Astrocyte of the cerebellum (primary cell): ENCODE results near the gene GFRA1.
A peak's percentile ranks its signal among the peaks of the same experiment; 100 is the strongest.

Experiments used
- DNase-seq: peaks from one replicate; pipeline ENCODE4 v3.0.0-alpha.2; 2011; ENCODE audit warnings: low read depth
- H3K4me3 ChIP-seq: 2 replicates; pipeline ENCODE4 v1.5.1; 2011; ENCODE audit warnings: mild to moderate bottlenecking, low read depth, low read length, moderate library complexity
- in situ Hi-C: cut with HindIII; loops from 2 replicates; pipeline ENCODE4 v1.10.0; 2017; ENCODE audit warnings: low sequenced_read_pairs
- TF ChIP-seq, protein P1 (sequence below): IDR thresholded peaks from 2 replicates; pipeline ENCODE4 v1.5.1; 2012; ENCODE audit warnings: low read length, low read depth, moderate library complexity, mild to moderate bottlenecking; ENCODE audit errors: missing control alignments

GFRA1 gene, protein sequence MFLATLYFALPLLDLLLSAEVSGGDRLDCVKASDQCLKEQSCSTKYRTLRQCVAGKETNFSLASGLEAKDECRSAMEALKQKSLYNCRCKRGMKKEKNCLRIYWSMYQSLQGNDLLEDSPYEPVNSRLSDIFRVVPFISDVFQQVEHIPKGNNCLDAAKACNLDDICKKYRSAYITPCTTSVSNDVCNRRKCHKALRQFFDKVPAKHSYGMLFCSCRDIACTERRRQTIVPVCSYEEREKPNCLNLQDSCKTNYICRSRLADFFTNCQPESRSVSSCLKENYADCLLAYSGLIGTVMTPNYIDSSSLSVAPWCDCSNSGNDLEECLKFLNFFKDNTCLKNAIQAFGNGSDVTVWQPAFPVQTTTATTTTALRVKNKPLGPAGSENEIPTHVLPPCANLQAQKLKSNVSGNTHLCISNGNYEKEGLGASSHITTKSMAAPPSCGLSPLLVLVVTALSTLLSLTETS

DNA sequence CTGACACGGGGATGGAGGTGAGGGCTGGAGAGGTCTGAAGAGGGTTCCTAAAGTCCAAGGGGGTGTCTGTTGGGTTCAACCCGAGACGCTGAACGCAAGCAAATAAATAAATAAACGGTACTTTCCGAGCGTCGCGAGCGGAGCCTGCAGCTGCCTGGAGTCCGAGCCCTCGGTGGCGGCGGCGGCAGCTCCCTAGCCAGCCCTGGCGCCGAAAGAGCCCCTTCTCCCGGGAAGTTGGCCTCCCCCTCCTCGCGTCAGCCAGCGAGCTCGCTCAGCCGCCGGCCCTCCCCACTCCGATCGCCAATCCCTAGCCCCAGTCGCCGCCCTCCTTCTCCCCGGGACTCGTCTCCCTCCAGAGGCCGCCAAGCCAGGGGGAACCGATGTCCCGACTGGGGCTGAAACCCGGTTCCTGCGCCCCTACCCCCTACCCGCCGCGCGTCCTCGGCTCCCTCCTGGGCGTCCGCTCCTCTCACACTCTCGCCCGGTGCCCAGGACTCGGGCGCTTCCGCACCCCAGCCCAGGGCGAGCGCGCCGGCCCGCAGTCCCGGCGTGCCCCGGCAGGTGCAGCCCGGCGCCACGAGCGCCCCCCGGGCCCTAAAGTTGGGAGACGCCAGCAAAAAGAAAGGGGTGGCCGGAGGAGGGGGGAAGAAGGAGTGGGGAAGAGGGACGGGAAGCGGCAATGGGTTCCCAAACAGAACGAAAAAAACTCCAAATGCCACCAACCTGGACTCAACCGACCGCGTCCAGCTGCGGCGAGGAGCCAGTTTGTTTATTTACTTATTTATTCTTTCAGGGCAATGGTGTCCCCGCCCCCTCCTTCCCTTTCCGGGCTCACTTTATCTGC, at the start of gene GFRA1:
Gene GFRA1, minus strand, starts transcription at position 767 of the 844 bp plus-strand sequence. CDS start 1,177 bp downstream, outside the sequence.
- peak within 1 kb of the TSS; percentile 65 for H3K4me3 ChIP-seq
- in situ Hi-C loops: no loop called here
- no peak for DNase-seq
- TF ChIP-seq, protein P1, sequence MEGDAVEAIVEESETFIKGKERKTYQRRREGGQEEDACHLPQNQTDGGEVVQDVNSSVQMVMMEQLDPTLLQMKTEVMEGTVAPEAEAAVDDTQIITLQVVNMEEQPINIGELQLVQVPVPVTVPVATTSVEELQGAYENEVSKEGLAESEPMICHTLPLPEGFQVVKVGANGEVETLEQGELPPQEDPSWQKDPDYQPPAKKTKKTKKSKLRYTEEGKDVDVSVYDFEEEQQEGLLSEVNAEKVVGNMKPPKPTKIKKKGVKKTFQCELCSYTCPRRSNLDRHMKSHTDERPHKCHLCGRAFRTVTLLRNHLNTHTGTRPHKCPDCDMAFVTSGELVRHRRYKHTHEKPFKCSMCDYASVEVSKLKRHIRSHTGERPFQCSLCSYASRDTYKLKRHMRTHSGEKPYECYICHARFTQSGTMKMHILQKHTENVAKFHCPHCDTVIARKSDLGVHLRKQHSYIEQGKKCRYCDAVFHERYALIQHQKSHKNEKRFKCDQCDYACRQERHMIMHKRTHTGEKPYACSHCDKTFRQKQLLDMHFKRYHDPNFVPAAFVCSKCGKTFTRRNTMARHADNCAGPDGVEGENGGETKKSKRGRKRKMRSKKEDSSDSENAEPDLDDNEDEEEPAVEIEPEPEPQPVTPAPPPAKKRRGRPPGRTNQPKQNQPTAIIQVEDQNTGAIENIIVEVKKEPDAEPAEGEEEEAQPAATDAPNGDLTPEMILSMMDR: no peak

DNA sequence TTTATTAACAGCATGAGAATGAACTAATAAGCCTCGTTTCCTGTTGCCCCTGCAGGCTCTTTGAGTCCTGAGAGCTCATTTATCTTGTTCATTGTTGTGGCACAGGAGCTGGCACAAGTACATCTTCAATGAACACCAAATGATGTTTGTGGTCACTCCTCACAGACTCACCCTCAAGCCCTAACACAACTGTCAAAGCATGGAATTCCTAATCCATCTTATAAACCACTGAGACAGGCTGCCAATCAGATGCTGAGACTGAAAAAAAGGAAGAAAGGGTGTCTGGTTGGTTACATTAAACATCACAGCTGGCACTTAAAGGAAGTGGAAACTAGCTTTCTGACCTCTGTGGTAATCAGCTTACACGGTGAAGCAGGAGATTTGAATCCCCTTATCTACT, 43.5 kb upstream of the GFRA1 start:
- in situ Hi-C loops: no loop called here
- no peak overlapping the region for H3K4me3 ChIP-seq
- TF ChIP-seq, protein P1: no peak
- DNase-seq: peak; percentile 43

DNA sequence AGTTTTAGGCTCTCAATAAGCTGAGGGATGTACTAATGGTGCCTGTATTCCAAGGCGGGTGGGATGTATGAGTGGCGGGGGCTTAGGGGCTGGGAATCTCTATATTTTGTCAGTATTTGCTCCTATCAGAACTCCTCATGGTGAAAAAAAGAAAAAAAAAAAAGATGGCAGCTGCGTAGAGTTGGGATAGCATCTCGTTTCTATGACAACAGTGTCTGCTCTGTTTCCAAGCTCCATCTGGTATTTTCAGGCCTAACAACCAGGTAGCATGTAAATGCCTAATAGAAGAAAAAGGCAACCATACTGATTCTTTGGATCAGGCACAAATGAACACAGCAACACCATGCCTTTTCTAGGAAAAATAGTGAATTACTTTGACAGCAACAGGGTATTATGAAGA, 39.5 kb upstream of the GFRA1 start:
- in situ Hi-C loops: no loop called here
- DNase-seq: no peak
- TF ChIP-seq, protein P1: no peak
- no peak overlapping the region for H3K4me3 ChIP-seq

DNA sequence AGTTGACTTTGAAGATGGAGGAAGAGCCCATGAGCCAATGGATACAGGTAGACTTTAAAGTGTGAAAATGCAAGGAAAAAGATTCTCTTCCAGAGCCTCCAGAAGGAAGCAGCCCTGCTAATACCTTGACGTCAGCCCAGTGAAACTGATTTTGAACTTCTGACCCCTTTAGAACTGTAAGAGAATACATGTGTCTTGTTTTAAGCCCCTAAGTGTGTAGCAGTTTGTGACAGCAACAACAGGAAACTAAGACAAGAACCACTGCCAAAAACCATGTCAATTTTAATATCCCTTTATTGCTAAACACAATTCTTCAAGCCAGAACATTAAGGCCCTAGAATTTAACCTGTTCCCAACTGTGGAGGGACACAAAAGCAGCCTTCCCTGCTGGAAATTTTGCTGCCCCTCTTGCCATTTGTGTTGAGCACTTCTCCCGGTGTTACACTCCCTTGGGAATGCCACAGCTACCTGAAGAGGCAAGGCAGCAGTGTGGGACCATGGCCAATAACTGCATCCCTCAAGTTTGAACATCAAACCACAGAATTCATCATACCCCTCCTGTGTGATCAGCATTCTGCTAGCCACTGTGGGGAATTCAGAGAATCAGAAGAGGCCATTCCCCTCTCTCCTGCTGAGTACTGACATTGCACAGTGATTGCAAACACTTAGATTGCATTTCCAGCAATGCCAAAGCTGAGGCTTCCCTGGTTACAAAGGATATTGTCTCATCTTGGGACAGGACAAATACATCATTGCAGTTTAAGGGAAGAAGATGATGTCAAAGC, 38.9 kb upstream of the GFRA1 start:
- peak; percentile 11 for DNase-seq
- in situ Hi-C loops: no loop called here
- TF ChIP-seq, protein P1: no peak
- no peak overlapping the region for H3K4me3 ChIP-seq

DNA sequence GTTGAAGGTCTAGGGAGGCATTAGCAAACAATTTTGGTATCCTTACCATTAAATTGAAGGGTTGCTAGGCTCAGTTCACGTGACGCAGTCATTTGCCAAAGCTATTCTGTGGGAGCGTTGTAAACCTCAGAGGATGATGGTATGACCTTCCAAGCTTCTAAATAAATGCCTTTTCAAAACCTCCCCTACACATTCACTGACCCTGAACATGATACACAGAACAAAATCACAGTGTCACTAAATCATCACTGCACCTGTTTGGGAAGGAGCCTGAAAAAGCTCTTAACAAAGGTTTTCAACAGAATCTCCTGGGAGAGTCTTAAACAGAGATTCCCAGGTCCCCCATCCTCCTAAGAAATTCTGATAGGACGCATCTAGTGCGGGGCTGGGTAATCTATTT, 38.0 kb upstream of the GFRA1 start:
- no peak overlapping the region for H3K4me3 ChIP-seq
- no peak for DNase-seq
- in situ Hi-C loops: no loop called here
- TF ChIP-seq, protein P1: no peak

DNA sequence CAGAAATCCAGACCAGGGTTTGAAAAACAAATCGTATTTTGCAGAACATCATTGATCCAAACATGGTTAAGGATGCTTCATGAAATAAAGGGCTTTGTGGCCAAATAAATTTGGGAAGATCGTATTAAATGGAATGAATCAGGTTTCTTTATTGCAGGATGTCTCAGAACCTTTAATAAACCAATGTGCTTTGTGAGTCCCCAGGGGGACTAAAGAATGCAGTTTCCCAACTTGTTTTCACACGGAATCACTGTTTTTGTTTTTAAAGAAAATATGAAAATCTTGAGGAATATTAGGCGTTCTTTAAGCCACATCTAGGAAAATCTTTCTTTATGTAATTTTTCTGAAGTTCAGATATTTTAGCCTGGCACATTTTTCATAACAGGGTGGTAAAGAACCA, 34.4 kb upstream of the GFRA1 start:
- TF ChIP-seq, protein P1: no peak
- H3K4me3 ChIP-seq: no peak overlapping the region
- no peak for DNase-seq
- in situ Hi-C loops: no loop called here
